HUES48 (cell line): ENCODE results near the gene FAM162B.
"Not testable (repeated sequence)": the region's sequence is repeated elsewhere in the genome, so short reads cannot be mapped to it uniquely, and the experiment has no call there.

Experiments
- H3K27ac ChIP-seq: one replicate; pipeline ENCODE4 v1.7.0; 2013; ENCODE audit warnings: low read depth, low read length, inconsistent platforms
- H3K27me3 ChIP-seq: 2 replicates; pipeline ENCODE4 v1.6.1; 2013; ENCODE audit warnings: mild to moderate bottlenecking, low read length; ENCODE audit not compliant: control insufficient read depth, insufficient read depth
- H3K36me3 ChIP-seq: 2 replicates; pipeline ENCODE4 v1.6.1; 2013; ENCODE audit warnings: low read length; ENCODE audit not compliant: control insufficient read depth, insufficient read depth
- H3K4me1 ChIP-seq: 2 replicates; pipeline ENCODE4 v1.6.1; 2013; ENCODE audit warnings: mild to moderate bottlenecking, low read length; ENCODE audit not compliant: control insufficient read depth, insufficient read depth
- H3K4me3 ChIP-seq: 2 replicates; pipeline ENCODE4 v1.5.1; 2013; ENCODE audit warnings: mild to moderate bottlenecking, low read depth, low read length
- H3K9ac ChIP-seq: 2 replicates; pipeline ENCODE4 v1.6.1; 2013; ENCODE audit warnings: mild to moderate bottlenecking, low read depth, low read length, moderate library complexity
- H3K9me3 ChIP-seq: 2 replicates; pipeline ENCODE4 v1.6.1; 2013; ENCODE audit warnings: low read length; ENCODE audit not compliant: control insufficient read depth, insufficient read depth

Gene FAM162B

DNA sequence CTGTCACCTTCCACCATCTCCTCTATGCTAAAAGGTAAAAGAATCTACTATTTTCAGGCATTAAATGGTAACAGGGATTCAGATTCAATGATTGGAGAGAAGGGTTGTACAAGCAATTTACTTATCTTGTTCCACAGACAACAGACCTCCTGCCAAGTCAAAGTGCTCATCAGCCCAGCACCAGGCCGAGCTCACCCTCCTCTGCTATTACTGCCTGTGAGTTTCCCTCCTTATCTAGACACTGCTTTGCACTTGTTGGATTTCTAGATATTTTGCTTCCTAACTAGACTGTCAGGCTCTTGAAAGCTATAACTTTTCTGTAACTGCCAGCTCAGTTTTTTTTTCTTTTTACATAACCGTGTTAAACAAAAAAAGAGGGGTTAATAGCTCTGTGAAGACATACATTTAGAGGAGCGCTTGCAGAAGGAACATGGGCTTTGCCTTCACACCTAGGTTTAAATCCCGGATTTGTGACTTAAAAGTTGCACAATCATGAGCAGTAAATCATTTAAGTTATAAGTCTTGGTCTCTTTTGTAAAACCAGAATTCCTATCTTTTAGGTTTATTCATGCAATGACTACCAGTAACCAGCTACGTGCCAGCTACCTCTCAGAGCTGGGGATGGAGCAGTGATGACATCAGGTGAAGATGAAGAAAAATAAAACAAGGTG is 1.1 kb upstream of the FAM162B start:
- H3K4me1 ChIP-seq, result peaks cover 14% of the 10 kb centered on the region

GRCh38 chr6:116764629-116764960 is 924 bp downstream of the FAM162B start:
- peaks cover 14% of the 10 kb centered on the region for H3K4me1 ChIP-seq
- no peak overlapping the region for H3K27ac ChIP-seq
- H3K9me3 ChIP-seq, result no peaks in the 10 kb centered on the region
- H3K36me3 ChIP-seq, result no peaks in the 10 kb centered on the region
- peak overlapping the region; percentile 79 for H3K4me3 ChIP-seq
- H3K9ac ChIP-seq, result peak overlapping the region; percentile 43
- peaks cover 39% of the 10 kb centered on the region for H3K27me3 ChIP-seq

More for the DNA sequence above, 1.1 kb upstream of the FAM162B start:
- no peak overlapping the region for H3K4me3 ChIP-seq
- no peak overlapping the region for H3K9ac ChIP-seq
- no peaks in the 10 kb centered on the region for H3K36me3 ChIP-seq
- peaks cover 39% of the 10 kb centered on the region for H3K27me3 ChIP-seq
- no peak overlapping the region for H3K27ac ChIP-seq
- H3K9me3 ChIP-seq, result no peaks in the 10 kb centered on the region

DNA sequence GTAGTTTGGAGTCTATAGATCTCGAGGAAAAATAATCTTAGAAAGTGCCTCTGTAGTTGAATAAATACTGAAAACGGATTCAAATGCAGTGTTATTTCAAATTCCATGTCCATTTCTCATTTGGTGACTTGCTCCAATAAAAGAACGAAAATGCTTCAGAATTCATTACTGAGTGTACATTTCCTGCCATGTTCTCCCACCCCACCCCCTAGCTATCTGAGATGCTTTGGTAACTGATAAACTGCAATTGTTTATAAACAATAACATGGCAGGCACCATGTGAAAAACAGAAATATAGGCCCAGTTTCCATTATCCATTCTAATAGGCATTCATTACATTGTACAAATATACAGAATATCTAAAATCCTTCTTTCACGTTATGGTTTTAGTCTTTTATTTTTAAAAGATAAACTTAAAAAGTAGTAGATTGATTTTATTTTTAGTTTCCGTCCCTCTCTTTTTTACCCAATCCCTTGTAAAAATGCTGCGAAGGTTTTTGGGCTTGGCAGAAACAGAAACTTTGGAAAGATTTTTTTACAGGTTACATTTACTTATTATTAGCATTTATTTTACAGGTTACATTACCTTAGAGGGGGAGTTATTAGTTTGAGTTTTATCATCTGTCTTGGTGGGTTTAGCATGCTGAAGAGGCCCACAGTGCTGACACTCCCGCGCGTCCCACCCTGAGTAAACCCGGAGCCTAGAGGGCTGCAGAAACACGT is 1.5 kb downstream of the FAM162B start:
- peak overlapping the region; percentile 79 for H3K4me3 ChIP-seq
- H3K36me3 ChIP-seq, result no peaks in the 10 kb centered on the region
- H3K27ac ChIP-seq, result no peak overlapping the region
- H3K27me3 ChIP-seq, result peaks cover 39% of the 10 kb centered on the region
- peak overlapping the region; percentile 43 for H3K9ac ChIP-seq
- H3K9me3 ChIP-seq, result no peaks in the 10 kb centered on the region
- H3K4me1 ChIP-seq, result peaks cover 14% of the 10 kb centered on the region

- Histone ChIP-seq H3K27me3 (peaks cover 39% of the 10 kb centered on the region), H3K27ac (no peak overlapping the region), H3K9me3 (no peaks in the 10 kb centered on the region), H3K9ac (no peak overlapping the region), H3K4me1 (peaks cover 14% of the 10 kb centered on the region), H3K4me3 (no peak overlapping the region; the same call in 1 of the 2 replicates), H3K36me3 (no peaks in the 10 kb centered on the region)
These were observed 2.5 kb downstream of the FAM162B start for GRCh38 chr6:116763048-116763447.

GRCh38 chr6:116762235-116762634 is 3.3 kb downstream of the FAM162B start:
- peak overlapping the region; percentile 14; the same call in 1 of the 2 replicates for H3K4me3 ChIP-seq
- H3K27ac ChIP-seq, result no peak overlapping the region
- H3K4me1 ChIP-seq, result peaks cover 14% of the 10 kb centered on the region
- no peaks in the 10 kb centered on the region for H3K36me3 ChIP-seq
- peaks cover 36% of the 10 kb centered on the region for H3K27me3 ChIP-seq
- H3K9me3 ChIP-seq, result no peaks in the 10 kb centered on the region
- H3K9ac ChIP-seq, result no peak overlapping the region; the same call in 1 of the 2 replicates

- peaks cover 14% of the 10 kb centered on the region for H3K4me1 ChIP-seq
- H3K27me3 ChIP-seq, result peaks cover 31% of the 10 kb centered on the region
- H3K9me3 ChIP-seq, result no peaks in the 10 kb centered on the region
- 0 out of 2 replicates have a peak overlapping the region, but pooled peaks have one; percentile 14 for H3K4me3 ChIP-seq
- H3K9ac ChIP-seq, result no peak overlapping the region
- no peaks in the 10 kb centered on the region for H3K36me3 ChIP-seq
- H3K27ac ChIP-seq, result no peak overlapping the region
These were observed 3.7 kb downstream of the FAM162B start for GRCh38 chr6:116761779-116762178.

- Histone ChIP-seq H3K27ac (no peak overlapping the region), H3K4me3 (no peak overlapping the region), H3K4me1 (no peaks in the 10 kb centered on the region)
These were observed 20.3 kb downstream of the FAM162B start for GRCh38 chr6:116745176-116745575.

DNA sequence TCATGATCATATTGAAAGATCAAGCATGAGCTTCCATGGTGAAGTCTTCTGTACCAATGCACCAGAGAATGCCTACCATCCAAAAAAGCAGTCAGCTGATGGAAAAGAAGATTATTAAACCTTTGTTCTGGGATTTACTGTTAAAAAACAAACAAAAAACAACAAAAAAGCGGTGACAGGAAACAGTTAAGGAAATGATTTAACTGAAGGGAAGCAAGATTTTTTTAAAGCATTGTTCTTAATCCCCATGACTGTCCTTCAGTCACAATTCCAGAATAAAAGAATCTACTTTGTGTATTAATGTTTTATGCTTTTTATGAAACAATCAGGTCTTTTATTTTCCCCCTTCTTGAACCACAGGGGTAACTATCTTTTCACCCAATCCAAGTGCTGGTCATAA is 23.9 kb downstream of the FAM162B start:
- Histone ChIP-seq H3K27me3 (no peaks in the 10 kb centered on the region), H3K4me3 (no peak overlapping the region), H3K9me3 (0 out of 2 replicates have a peak, but pooled peaks cover 3% of the 10 kb centered on the region), H3K36me3 (no peaks in the 10 kb centered on the region), H3K4me1 (no peaks in the 10 kb centered on the region), H3K9ac (no peak overlapping the region), H3K27ac (no peak overlapping the region)

More at GRCh38 chr6:116745176-116745575, 20.3 kb downstream of the FAM162B start:
- H3K9ac ChIP-seq, result no peak overlapping the region
- no peaks in the 10 kb centered on the region for H3K9me3 ChIP-seq
- H3K27me3 ChIP-seq, result no peaks in the 10 kb centered on the region
- no peaks in the 10 kb centered on the region for H3K36me3 ChIP-seq

DNA sequence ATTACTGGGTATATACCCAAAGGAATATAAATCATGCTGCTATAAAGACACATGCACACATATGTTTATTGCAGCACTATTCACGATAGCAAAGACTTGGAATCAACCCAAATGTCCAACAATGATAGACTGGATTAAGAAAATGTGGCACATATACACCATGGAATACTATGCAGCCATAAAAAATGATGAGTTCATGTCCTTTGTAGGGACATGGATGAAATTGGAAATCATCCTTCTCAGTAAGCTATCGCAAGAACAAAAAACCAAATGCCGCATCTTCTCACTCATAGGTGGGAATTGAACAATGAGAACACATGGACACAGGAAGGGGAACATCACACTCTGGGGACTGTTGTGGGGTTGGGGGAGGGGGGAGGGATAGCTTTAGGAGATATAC is 25.0 kb downstream of the FAM162B start:
- H3K4me3 ChIP-seq, H3K27ac ChIP-seq, H3K36me3 ChIP-seq, H3K9me3 ChIP-seq, H3K4me1 ChIP-seq, H3K9ac ChIP-seq, H3K27me3 ChIP-seq: not testable (repeated sequence)

GRCh38 chr6:116737004-116737403 is 28.5 kb downstream of the FAM162B start:
- H3K9me3 ChIP-seq, result 0 out of 2 replicates have a peak, but pooled peaks cover 3% of the 10 kb centered on the region
- H3K36me3 ChIP-seq, result peaks cover 12% of the 10 kb centered on the region; the same call in 1 of the 2 replicates
- H3K4me3 ChIP-seq, result no peak overlapping the region
- H3K4me1 ChIP-seq, result no peaks in the 10 kb centered on the region
- H3K27ac ChIP-seq, result no peak overlapping the region
- H3K27me3 ChIP-seq, result no peaks in the 10 kb centered on the region
- H3K9ac ChIP-seq, result no peak overlapping the region

GRCh38 chr6:116730513-116730912 is 35.0 kb downstream of the FAM162B start:
- H3K4me3 ChIP-seq, result no peak overlapping the region
- no peak overlapping the region for H3K9ac ChIP-seq
- peaks cover 70% of the 10 kb centered on the region for H3K36me3 ChIP-seq

More at GRCh38 chr6:116730513-116730912, 35.0 kb downstream of the FAM162B start:
- H3K27me3 ChIP-seq, result no peaks in the 10 kb centered on the region
- no peaks in the 10 kb centered on the region for H3K9me3 ChIP-seq
- no peaks in the 10 kb centered on the region for H3K4me1 ChIP-seq
- no peak overlapping the region for H3K27ac ChIP-seq
